T-helper 1 cell treated with Interleukin-12 subunit alpha and Interleukin-12 subunit beta and Interleukin-4 antibody, amounts not matched to agents 30 μg/mL and 1 μg/mL, for 36 hours (primary cell): ENCODE data around the gene KRTAP12-3.
A peak's percentile ranks its signal among the peaks of the same experiment; 100 is the strongest.
"Not testable (repeated sequence)": the region's sequence is repeated elsewhere in the genome, so short reads cannot be mapped to it uniquely, and the experiment has no call there.

Experiments used
- H3K27ac Mint-ChIP-seq: one replicate; pipeline ENCODE4 v1.8.0; 2021; ENCODE audit warnings: mild to moderate bottlenecking, mixed read lengths
- H3K27me3 Mint-ChIP-seq: one replicate; pipeline ENCODE4 v1.8.0; 2021; ENCODE audit warnings: low read depth, mixed read lengths
- H3K36me3 Mint-ChIP-seq: one replicate; pipeline ENCODE4 v1.8.0; 2021; ENCODE audit warnings: low read depth, mixed read lengths
- H3K4me1 Mint-ChIP-seq: one replicate; pipeline ENCODE4 v1.8.0; 2021; ENCODE audit warnings: low read depth, mixed read lengths
- H3K4me3 Mint-ChIP-seq: one replicate; pipeline ENCODE4 v1.8.0; 2021; ENCODE audit warnings: mild to moderate bottlenecking, moderate library complexity, mixed read lengths
- H3K9me3 Mint-ChIP-seq: one replicate; pipeline ENCODE4 v1.8.0; 2021; ENCODE audit warnings: mixed read lengths

KRTAP12-3 gene

DNA sequence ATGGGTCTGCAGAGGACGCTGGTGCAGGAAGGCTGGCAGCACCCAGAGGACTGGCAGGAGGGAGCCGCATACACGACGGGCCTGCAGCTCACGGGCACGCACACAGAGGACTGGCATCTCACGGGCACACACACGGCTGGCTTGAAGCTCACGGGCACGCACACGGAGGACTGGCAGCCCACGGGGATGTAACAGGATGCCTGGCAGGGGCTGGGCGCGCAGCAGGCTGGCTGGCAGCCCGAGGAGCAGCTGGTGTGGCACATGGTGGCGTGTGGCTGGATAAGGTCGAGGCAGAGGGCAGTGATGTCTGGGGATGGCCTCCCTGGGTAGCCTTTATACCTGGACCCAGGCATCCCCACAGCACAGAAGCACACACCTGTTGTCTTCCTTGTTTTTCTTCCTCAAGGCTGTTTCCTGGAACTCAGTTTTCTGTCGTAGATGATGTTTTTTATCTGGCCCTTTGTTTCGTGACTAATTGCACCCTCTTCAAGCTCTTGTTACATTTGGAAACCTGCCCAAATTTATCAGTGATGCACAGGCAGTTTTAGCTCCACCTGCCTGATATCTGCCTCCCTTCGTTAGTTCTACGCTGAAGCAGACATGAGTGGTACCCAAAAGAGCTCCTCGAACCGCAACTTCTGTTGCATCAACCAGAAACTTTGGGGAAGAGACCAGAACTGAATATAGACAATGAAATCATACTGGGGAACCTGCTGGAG, 24.3 kb downstream of the KRTAP12-3 start, which contains the start of gene KRTAP12-1:
Gene KRTAP12-1 (minus strand): TSS at position 303 of the 719 bp plus-strand sequence. CDS start 40 bp downstream, at position 263.
- no peak within 1 kb of the TSS for H3K27ac Mint-ChIP-seq
- H3K4me1 Mint-ChIP-seq = peaks cover 14% of the 10 kb centered on the region
- peaks cover 33% of the 10 kb centered on the region for H3K27me3 Mint-ChIP-seq
- H3K36me3 Mint-ChIP-seq = no peaks in the 10 kb centered on the region
- no peaks in the 10 kb centered on the region for H3K9me3 Mint-ChIP-seq
- H3K4me3 Mint-ChIP-seq = no peak within 1 kb of the TSS

DNA sequence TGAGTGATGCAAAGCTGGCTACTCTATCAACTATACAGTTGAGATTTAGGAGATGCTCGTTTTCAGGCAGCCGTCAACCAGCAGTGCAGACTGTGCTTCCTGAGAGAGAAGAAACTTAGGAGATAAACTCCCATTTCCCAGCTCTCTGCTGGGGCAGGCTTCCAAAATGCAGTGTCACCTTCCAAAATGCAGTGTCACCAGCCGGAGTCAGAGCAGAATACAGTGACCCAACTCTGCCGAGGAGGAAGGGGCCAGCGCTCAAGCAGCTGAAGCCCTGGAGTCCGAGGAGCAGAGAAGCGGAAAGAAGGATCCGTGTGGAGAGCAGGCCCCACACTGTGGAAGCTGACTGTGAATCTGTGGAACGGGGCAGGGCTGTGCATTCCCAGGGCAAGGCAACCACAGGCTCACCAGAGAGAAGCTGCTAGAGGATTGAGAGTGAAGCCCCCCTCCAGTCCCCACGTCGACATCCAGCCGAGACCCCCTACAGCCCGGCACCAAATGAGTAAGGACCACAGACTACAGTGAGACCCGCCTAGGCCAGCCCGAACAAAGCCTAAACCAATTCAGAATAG, 24.9 kb downstream of the KRTAP12-3 start:
- H3K4me1 Mint-ChIP-seq = peaks cover 14% of the 10 kb centered on the region

DNA sequence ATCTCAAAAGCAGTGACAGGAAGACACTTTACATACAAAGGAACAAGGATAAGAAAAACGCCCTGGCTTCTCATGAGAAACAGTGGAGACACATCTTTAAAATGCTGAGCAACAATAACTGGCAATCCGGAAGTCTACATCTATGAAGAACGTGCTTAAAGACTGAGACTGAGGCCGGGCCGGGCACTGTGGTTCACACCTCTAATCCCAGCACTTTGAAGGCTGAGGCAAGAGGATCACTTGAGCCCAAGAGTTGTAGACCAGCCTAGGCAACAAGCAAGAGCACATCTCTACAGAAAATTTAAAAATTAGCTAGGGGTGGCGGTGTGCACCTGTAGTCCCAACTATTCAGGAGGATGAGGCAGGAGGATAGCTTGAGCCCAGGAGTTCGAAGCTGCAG, 26.3 kb downstream of the KRTAP12-3 start:
- Mint-ChIP-seq H3K9me3 (no peaks in the 10 kb centered on the region), H3K27me3 (peaks cover 35% of the 10 kb centered on the region), H3K4me3 (no peak overlapping the region), H3K4me1 (peaks cover 14% of the 10 kb centered on the region), H3K36me3 (no peaks in the 10 kb centered on the region), H3K27ac (no peak overlapping the region)

More for the DNA sequence above, 24.9 kb downstream of the KRTAP12-3 start:
- Mint-ChIP-seq H3K9me3 (no peaks in the 10 kb centered on the region), H3K36me3 (no peaks in the 10 kb centered on the region), H3K27ac (no peak overlapping the region), H3K27me3 (peaks cover 35% of the 10 kb centered on the region), H3K4me3 (no peak overlapping the region)

DNA sequence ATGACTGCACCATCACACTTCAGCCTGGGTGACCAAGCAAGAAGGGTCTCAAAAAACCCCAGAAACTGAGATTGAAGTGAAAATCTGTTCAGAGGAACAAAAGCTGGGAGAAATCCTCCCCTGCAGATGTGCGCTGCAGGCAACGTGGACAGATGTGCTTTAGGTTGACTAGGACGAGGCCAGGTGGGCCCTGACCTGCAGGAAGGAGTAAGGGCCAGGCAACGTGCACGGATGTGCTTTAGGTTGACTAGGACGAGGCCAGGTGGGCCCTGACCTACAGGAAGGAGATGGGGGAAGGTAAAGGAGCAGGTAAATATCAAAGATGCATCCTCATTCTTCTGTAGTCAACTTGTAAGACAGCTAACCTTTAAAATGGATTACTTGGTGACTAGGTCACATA, 26.8 kb downstream of the KRTAP12-3 start:
- Mint-ChIP-seq H3K9me3 (no peaks in the 10 kb centered on the region), H3K27ac (no peak overlapping the region), H3K4me1 (peaks cover 14% of the 10 kb centered on the region), H3K27me3 (peaks cover 32% of the 10 kb centered on the region), H3K36me3 (no peaks in the 10 kb centered on the region), H3K4me3 (no peak overlapping the region)

DNA sequence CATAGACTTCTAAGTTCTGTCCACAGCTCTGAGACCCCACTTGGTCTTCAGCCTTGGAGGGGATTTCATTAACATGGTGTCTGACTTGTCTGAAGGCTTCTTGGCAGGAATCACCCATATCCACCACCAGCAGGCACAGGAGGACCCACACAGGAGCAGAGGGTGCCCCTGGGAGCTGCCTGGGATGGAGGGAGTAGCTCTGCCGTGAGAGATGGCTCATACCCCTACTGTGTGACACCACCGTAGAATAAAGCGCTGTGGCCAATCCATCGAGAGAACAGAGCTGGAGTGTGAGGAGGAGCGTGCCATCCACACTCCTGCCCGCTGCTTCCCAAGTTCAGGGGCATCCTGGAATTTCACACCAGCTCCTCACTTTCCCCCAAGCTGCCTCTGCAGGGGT, 27.3 kb downstream of the KRTAP12-3 start:
- H3K27me3 Mint-ChIP-seq = peaks cover 29% of the 10 kb centered on the region
- not testable (repeated sequence) for H3K4me3 Mint-ChIP-seq, H3K9me3 Mint-ChIP-seq, H3K36me3 Mint-ChIP-seq, H3K27ac Mint-ChIP-seq
- H3K4me1 Mint-ChIP-seq = peaks cover 14% of the 10 kb centered on the region

DNA sequence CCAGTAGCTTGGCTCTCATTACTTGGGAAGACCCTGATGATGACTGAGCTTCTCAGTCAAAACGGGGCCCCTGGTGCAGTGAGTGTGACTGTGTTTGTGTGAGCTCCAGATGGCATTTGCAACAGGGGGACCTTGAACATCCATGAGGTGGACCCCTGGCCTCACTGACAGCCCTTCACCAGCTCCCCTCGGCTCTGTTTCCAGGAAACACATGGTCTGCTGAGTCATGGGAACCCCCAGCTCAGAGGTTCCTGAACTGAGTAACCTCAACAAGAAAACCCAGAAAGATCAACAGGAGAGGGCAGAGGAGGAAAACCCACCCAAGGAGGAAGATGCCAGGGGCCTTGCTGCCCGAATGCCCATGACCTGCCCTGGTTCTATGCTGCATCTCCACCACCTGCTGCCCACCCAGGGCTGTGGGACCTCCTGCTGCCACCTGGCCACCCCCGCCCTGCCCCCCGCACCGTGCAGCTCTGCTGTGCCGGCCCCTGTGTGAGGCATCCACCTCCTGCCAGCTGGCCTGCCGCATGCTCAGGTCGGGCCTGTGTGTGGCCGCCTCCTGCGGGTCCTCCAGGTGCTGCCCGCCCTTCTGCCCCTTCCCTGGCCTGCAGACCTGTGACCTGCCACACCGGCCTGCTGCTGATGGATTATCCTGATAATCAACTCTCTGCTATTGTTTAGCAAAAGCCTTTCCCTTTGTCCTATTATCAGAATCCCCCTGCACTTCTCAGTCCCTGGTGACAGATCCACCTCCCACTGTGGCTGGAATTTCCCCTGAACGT, 28.5 kb downstream of the KRTAP12-3 start:
- Mint-ChIP-seq H3K4me3 (peak overlapping the region; percentile 51), H3K4me1 (peaks cover 14% of the 10 kb centered on the region), H3K36me3 (no peaks in the 10 kb centered on the region), H3K27me3 (peaks cover 29% of the 10 kb centered on the region), H3K9me3 (peaks cover 1% of the 10 kb centered on the region), H3K27ac (peak overlapping the region; percentile 52)

DNA sequence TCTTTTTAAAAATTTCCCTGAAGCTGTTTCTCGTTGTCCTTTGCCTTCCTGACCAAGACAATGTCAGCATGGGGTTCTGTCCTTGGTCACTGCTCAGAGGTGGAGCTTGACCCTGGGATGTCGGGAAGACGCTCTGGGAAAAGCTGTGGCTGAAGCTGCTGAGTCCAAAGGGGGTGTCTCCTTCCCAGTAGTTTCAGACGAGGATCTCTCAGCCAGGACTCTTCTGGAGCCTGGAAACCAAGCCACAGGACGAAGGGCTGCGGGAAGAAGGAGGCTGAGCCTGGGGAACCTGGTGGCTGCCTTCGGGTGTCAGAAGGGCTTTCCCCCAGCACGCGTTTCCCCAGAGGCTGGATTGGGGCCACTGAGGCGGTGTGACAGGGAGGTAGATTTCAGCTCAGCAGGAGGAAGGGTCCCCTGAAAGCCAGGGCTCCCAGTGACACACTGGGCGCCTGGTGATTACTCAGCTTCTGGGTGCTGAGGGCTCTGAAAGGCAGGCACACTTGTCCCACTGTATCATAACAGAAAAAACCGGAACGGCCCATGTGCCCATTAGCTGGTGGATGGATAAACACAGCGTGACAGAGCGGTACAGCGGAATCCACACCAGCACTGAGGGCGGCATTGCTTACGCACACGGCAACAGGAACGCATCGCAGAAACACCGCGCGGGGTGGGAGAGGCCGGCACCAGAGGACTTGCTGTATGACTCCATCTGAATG, 29.3 kb downstream of the KRTAP12-3 start:
- peak overlapping the region; percentile 7 for H3K27ac Mint-ChIP-seq
- no peak overlapping the region for H3K4me3 Mint-ChIP-seq

DNA sequence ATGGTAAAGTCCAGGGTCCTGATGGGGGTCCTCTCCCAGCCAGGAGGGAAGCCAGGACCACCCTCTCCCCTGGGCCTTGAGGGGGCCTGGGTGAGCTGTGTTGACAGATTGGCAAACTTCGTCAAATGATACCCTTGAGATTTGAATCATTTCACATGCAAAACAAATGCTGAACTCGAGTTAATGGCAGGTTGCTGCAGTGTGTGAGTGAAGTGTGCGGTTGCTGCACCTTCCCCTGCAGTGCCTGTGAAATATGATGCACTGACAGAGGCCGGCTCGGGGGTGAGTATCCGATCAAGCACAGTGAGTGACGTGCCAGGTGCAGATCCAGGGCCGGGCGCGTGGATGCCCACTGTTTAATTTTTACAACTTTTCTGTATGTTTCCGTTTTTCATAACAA, 29.9 kb downstream of the KRTAP12-3 start:
- H3K27ac Mint-ChIP-seq = no peak overlapping the region
- H3K36me3 Mint-ChIP-seq = peaks cover 1% of the 10 kb centered on the region
- H3K27me3 Mint-ChIP-seq = peaks cover 34% of the 10 kb centered on the region
- peaks cover 14% of the 10 kb centered on the region for H3K9me3 Mint-ChIP-seq
- H3K4me1 Mint-ChIP-seq = peaks cover 17% of the 10 kb centered on the region
- no peak overlapping the region for H3K4me3 Mint-ChIP-seq

More for the DNA sequence above, 29.3 kb downstream of the KRTAP12-3 start:
- Mint-ChIP-seq H3K9me3 (peaks cover 7% of the 10 kb centered on the region), H3K36me3 (no peaks in the 10 kb centered on the region), H3K27me3 (peaks cover 35% of the 10 kb centered on the region), H3K4me1 (peaks cover 17% of the 10 kb centered on the region)

DNA sequence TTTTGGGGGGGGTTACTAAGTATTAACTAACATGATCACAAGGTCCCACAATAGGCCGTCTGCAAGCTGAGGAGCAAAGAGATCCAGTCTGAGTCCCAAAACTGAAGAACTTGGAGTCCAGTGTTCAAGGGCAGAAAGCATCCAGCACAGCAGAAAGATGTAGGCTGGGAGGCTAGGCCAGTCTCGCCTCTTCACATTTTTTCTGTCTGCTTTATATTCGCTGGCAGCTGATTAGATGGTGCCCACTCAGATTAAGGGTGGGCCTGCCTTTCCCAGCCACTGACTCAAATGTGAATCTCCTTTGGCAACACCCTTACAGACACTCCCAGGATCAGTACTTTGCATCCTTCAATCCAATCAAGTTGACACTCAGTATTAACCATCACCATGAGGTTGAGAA, 32.0 kb downstream of the KRTAP12-3 start:
- H3K4me1 Mint-ChIP-seq = peaks cover 16% of the 10 kb centered on the region
- not testable (repeated sequence) for H3K27ac Mint-ChIP-seq, H3K36me3 Mint-ChIP-seq, H3K4me3 Mint-ChIP-seq
- peaks cover 49% of the 10 kb centered on the region for H3K27me3 Mint-ChIP-seq
- H3K9me3 Mint-ChIP-seq = peaks cover 27% of the 10 kb centered on the region

DNA sequence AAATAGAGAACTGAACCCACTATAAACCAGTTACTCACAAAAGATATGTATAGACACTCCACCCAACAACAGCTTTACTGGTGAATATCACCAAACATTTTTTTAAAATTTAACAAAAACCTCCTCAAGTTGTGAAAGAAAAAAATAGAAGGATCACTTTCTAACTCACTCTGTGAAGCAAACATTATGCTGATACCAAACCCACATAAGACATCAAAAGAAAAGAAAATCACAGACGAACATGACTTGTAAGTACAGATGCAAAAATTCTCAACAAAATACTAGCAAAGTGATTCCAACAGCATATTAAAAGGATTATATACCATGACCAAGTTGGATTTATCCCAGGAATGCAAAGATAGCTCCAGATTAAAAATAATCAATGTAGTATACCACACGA, 34.0 kb downstream of the KRTAP12-3 start:
- peaks cover 27% of the 10 kb centered on the region for H3K9me3 Mint-ChIP-seq
- H3K36me3 Mint-ChIP-seq = peaks cover 1% of the 10 kb centered on the region
- no peak overlapping the region for H3K4me3 Mint-ChIP-seq
- H3K4me1 Mint-ChIP-seq = peaks cover 6% of the 10 kb centered on the region
- no peak overlapping the region for H3K27ac Mint-ChIP-seq
- peaks cover 57% of the 10 kb centered on the region for H3K27me3 Mint-ChIP-seq

DNA sequence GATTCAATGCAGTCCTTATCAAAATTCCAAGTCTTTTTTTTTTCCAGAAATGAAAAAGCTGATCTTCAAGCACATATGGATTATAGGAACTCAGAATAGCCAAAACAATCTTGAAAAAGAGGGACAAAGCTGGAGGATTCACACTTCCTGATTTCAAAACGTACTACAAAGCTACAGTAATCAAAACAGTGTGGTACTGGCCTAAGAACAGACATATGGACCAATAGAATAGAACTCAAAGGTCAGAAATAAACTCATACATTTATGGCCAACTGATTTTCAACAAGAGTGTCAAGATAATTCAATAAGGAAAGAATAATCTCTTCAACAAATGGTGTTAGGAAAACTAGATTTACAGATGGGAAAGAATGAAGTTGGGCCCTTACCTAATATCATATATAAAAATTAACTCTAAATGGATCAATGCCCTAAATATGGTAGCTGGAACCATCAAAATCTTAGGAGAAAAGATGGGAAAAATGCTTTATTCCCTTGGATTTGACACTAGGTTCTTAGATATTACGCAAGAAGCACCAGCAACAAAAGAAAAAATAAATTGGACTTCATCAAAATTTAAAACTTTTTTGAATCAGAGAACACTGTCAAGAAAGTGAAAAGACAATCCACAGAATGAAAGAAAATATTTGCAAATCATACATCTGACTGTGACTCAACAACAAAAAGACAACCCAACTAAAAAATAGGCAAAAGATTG, 35.2 kb downstream of the KRTAP12-3 start:
- Mint-ChIP-seq H3K36me3 (peaks cover 1% of the 10 kb centered on the region), H3K9me3 (peaks cover 27% of the 10 kb centered on the region), H3K27ac (no peak overlapping the region), H3K4me1 (peaks cover 3% of the 10 kb centered on the region), H3K27me3 (peaks cover 66% of the 10 kb centered on the region), H3K4me3 (no peak overlapping the region)

DNA sequence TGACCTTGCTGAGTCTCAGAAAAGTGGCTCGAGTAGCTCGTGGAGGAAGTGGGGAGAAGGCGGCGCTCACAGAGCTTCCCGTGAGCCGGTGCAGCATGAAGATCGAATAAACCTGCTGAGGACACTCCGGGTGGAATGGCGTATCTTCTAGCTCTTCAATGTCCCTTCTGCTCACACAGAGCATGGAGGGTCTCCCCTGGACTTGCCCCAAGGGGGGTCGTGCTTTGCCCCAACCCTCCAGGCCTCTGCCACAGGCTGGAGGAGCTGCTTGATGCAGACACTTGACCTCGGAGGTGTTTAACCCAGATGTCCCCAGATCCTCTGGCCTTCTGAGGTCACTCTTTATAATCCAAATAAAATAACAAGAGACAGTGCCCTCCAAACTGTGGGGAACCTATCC, 37.0 kb downstream of the KRTAP12-3 start:
- Mint-ChIP-seq H3K4me1 (peaks cover 3% of the 10 kb centered on the region), H3K4me3 (no peak overlapping the region), H3K27ac (no peak overlapping the region), H3K36me3 (peaks cover 1% of the 10 kb centered on the region), H3K27me3 (peaks cover 81% of the 10 kb centered on the region), H3K9me3 (peaks cover 27% of the 10 kb centered on the region)

DNA sequence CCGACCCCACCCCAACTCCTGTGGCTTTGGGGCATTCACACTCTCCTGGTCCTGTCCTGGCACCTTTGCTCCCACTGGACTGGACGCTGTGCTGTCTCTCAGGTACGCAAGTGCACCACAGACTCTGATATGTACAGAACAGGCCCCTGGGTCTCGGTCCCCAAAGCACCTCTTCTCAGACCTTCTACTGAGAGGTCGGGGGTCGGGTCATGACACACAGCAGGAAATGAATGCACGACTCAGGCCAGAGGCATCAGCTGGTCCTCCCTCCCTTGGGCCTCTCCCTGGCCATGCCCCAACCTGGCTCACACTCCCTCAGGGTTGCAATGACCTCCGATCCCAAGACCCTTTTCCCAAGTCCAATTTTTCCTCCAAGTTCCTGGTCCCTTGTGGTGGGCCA, 37.5 kb downstream of the KRTAP12-3 start:
- Mint-ChIP-seq H3K4me3 (no peak overlapping the region), H3K36me3 (peaks cover 1% of the 10 kb centered on the region), H3K4me1 (peaks cover 3% of the 10 kb centered on the region)

DNA sequence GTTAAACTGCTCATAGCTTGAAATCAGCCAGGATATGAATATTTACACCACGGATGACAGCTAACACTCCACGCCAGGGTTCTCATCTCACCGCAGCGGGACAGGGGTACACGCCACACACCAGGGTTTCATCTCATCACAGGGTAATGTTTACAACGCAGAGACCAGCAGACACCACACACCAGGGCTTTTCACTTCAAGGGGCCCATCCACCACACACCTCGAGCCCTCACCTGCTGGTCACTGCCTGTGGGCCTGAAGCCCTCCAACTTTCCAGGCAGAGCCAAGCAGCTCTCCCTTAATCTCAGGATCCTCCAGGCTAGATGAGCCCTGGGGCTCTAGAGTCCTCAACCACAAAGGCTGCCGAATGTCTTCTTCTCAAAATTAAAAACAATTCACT, 37.9 kb downstream of the KRTAP12-3 start:
- peaks cover 27% of the 10 kb centered on the region for H3K9me3 Mint-ChIP-seq
- H3K27me3 Mint-ChIP-seq = peaks cover 77% of the 10 kb centered on the region
- no peak overlapping the region for H3K4me3 Mint-ChIP-seq
- no peak overlapping the region for H3K27ac Mint-ChIP-seq
- peaks cover 3% of the 10 kb centered on the region for H3K4me1 Mint-ChIP-seq
- H3K36me3 Mint-ChIP-seq = peaks cover 1% of the 10 kb centered on the region

More for the DNA sequence above, 37.5 kb downstream of the KRTAP12-3 start:
- Mint-ChIP-seq H3K27me3 (peaks cover 81% of the 10 kb centered on the region), H3K27ac (no peak overlapping the region), H3K9me3 (peaks cover 27% of the 10 kb centered on the region)
